T-helper 1 cell treated with Interleukin-12 subunit alpha and Interleukin-12 subunit beta and Interleukin-4 antibody, amounts not matched to agents 30 ng/mL and 1 ng/mL, for 36 hours (primary cell): ENCODE measurements around the gene IQCH. TPM values are rescaled to one million over a fixed set of nuclear protein-coding genes. Genes with fewer than 3 reads are reported as not detected.
"Not testable (repeated sequence)": the region's sequence is repeated elsewhere in the genome, so short reads cannot be mapped to it uniquely, and the experiment has no call there.

ENCODE experiments used
- intact Hi-C: fragments of 100-400 bp; cut with micrococcal nuclease; formaldehyde crosslinking; loops from one replicate; pipeline ENCODE4 v1.15.1; 2024
- total RNA-seq: library from RNA; stranded (reverse); gene quantifications from 2 replicates; pipeline ENCODE4 v1.2.3, GENCODE V29; 2022

IQCH gene
- total RNA-seq, 1 donor from 2014 or later, result 0.47 TPM

- intact Hi-C loops, result no loop called here
These were observed 167.7 kb downstream of the IQCH start for GRCh38 chr15:67422296-67422695.

- intact Hi-C loops, result loop anchor here (1.0 kb wide), 2 partner anchors 193 to 487 kb away; no protein-coding TSS in a partner anchor
These were observed 179.0 kb downstream of the IQCH start for GRCh38 chr15:67433495-67434099.

- intact Hi-C loops, result not testable (repeated sequence)
These were observed 182.0 kb downstream of the IQCH start for GRCh38 chr15:67436351-67437250.

- intact Hi-C loops, result no loop called here
These were observed 189.5 kb downstream of the IQCH start for GRCh38 chr15:67444100-67444499.

GRCh38 chr15:67446449-67446848, 191.9 kb downstream of the IQCH start:
- intact Hi-C loops, result no loop called here

GRCh38 chr15:67448372-67448771, 193.8 kb downstream of the IQCH start:
- intact Hi-C loops, result not testable (repeated sequence)

- intact Hi-C loops, result not testable (repeated sequence)
These were observed 199.1 kb downstream of the IQCH start for GRCh38 chr15:67453703-67454102.

- intact Hi-C loops, result loop anchor here (1.0 kb wide), 4 partner anchors 64 to 383 kb away; partner anchors contain the start of genes C15orf61, MAP2K5 and RNU6-1
These were observed 202.3 kb downstream of the IQCH start for GRCh38 chr15:67456677-67457529.

- intact Hi-C loops, result no loop called here
These were observed 203.9 kb downstream of the IQCH start for GRCh38 chr15:67458331-67459029.

GRCh38 chr15:67460521-67460920, 205.9 kb downstream of the IQCH start:
- intact Hi-C loops, result no loop called here

- intact Hi-C loops, result no loop called here
These were observed 207.1 kb downstream of the IQCH start for GRCh38 chr15:67461735-67462134.

- intact Hi-C loops, result no loop called here
These were observed 208.3 kb downstream of the IQCH start for GRCh38 chr15:67462875-67463274.

GRCh38 chr15:67463488-67463887, 208.9 kb downstream of the IQCH start:
- intact Hi-C loops, result no loop called here

GRCh38 chr15:67465196-67465952, 210.8 kb downstream of the IQCH start:
- intact Hi-C loops, result no loop called here

- intact Hi-C loops, result no loop called here
These were observed 213.8 kb downstream of the IQCH start for GRCh38 chr15:67468416-67468815.

GRCh38 chr15:67469680-67470079, 215.1 kb downstream of the IQCH start:
- intact Hi-C loops, result no loop called here

GRCh38 chr15:67472957-67473356, 218.4 kb downstream of the IQCH start:
- intact Hi-C loops, result no loop called here

GRCh38 chr15:67474405-67475110, 220.0 kb downstream of the IQCH start:
- intact Hi-C loops, result no loop called here

GRCh38 chr15:67479781-67480505, 225.4 kb downstream of the IQCH start:
- intact Hi-C loops, result no loop called here
